ENCODE measurements around the gene LMNTD1. TPM values are rescaled to one million over a fixed set of nuclear protein-coding genes. Genes with fewer than 3 reads are reported as not detected.
"Not testable (repeated sequence)": the region's sequence is repeated elsewhere in the genome, so short reads cannot be mapped to it uniquely, and the experiment has no call there.

Gene LMNTD1
- total RNA-seq, 2 experiments from 2014 or later = not detected

DNA sequence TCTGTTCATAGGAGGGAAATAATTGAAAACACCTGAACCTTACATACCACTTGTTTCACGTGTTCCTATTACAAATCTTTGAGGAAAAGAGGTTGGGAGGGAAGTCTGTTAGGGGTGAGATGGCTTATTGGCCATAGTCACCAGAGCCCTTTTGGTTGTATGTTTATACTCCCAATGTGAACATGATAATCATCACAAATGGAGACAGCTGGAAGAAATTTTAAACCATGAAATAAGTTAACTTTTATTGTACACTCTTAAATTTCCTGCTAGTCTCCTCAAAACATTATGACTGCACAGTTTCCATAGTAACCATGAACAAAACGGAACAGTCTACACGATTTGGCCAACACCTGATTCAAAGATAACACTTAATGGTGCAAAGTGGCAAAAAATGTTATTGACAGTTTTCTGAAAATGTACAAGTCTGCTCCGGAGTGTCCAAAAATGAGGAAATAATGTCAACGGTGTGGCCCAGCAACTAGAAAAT lies 56.9 kb downstream of the LMNTD1 start:
- H3K4me1 Mint-ChIP-seq = no peaks in the 10 kb centered on the region
- no peak overlapping the region for H3K4me3 Mint-ChIP-seq
- H3K9me3 Mint-ChIP-seq = peaks cover 6% of the 10 kb centered on the region
- ChIA-PET CTCF (no interaction called here), POLR2A (no interaction called here)
- no peak overlapping the region for H3K27ac Mint-ChIP-seq
- no peaks in the 10 kb centered on the region for H3K36me3 Mint-ChIP-seq (ENCODE audit: low read depth)
- H3K27me3 Mint-ChIP-seq = no peaks in the 10 kb centered on the region
- DNase-seq = no peak

DNA sequence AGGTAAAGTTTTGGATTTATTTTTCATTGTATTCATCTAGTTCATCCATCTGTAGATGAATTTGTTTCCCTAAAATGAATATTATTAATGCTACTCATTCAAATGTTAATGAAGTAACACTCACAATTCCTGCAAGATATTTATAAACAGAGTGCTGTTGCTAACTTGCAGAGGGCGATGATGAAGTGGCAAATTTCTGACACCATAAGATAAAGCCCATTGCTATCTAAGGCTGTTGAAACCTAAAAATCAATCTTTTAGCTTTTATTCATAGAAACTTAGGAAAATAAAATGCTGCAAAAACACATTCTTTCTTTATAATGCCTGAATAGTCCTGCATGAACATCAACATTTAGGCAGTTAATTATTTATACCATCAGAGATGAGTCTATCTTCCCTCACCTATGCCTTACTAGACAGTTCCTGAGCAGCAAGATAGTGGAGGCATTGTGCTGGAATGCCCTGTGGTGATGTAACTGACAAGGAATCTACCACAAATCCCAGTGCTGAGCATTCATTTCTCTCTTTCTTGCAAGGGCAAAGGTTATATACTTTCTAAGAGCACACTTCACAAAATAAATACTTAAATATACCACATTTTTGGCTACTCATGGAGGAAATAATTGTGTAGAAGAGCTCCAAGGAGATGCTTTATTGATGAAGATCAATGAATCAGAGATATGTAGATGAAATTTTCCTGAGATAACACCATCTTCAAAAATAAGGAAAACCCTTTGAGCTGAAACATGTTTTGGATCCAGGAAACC lies 57.6 kb downstream of the LMNTD1 start:
- POLR2A ChIA-PET = no interaction called here
- DNase-seq = no peak
- H3K27me3 Mint-ChIP-seq = no peaks in the 10 kb centered on the region
- H3K4me1 Mint-ChIP-seq = no peaks in the 10 kb centered on the region
- H3K4me3 Mint-ChIP-seq = no peak overlapping the region
- no peaks in the 10 kb centered on the region for H3K36me3 Mint-ChIP-seq (ENCODE audit: low read depth)
- no peak overlapping the region for H3K27ac Mint-ChIP-seq
- peaks cover 6% of the 10 kb centered on the region for H3K9me3 Mint-ChIP-seq
- CTCF ChIA-PET = no interaction called here

DNA sequence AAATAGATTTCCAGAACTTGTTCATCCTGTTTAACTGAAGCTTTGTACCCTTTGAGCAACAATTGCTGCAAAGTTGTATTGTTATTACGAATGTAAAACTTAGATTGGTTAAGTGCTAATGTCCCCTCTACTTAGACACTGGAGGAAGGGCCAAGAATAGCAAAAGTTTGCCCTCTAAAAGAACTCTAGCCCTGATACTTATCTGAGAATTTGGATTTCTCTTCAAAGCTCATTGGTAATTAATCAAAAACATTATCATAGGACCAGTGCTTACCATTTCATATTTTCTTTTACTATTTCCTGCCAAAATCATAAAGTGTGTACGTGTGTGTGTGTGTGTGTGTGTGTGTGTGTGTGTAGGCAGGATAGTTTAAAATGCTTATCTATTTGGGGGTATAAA lies 58.2 kb downstream of the LMNTD1 start:
- CTCF ChIA-PET = no interaction called here
- no peak overlapping the region for H3K4me3 Mint-ChIP-seq
- no peaks in the 10 kb centered on the region for H3K27me3 Mint-ChIP-seq
- H3K27ac Mint-ChIP-seq = no peak overlapping the region
- DNase-seq = no peak
- peaks cover 2% of the 10 kb centered on the region for H3K4me1 Mint-ChIP-seq
- POLR2A ChIA-PET = no interaction called here
- peaks cover 6% of the 10 kb centered on the region for H3K9me3 Mint-ChIP-seq
- H3K36me3 Mint-ChIP-seq (ENCODE audit: low read depth) = no peaks in the 10 kb centered on the region

DNA sequence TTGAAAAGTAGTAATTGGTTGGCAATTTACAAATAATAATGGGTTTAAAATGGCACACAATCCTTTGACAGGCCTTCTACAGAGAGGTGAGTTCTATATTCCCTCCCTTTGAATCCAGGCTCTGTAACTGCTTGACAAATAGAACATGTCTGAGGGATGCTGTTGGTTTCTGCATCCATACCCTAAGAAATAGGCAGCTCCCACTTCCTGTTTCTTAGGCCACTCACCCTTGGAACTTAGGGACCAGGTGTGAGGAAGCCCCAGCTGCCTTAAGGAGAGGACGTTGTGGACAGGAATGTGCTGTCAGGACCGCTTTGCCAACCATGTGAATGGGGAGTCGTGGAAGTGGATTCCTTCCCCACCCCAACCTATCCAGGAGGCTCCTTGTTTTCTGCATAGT lies 59.4 kb downstream of the LMNTD1 start:
- Mint-ChIP-seq H3K27me3 (no peaks in the 10 kb centered on the region), H3K4me1 (peaks cover 3% of the 10 kb centered on the region), H3K36me3 (ENCODE audit: low read depth) (no peaks in the 10 kb centered on the region), H3K27ac (no peak overlapping the region), H3K4me3 (no peak overlapping the region), H3K9me3 (peaks cover 6% of the 10 kb centered on the region)
- ChIA-PET POLR2A (no interaction called here), CTCF (no interaction called here)
- no peak for DNase-seq

DNA sequence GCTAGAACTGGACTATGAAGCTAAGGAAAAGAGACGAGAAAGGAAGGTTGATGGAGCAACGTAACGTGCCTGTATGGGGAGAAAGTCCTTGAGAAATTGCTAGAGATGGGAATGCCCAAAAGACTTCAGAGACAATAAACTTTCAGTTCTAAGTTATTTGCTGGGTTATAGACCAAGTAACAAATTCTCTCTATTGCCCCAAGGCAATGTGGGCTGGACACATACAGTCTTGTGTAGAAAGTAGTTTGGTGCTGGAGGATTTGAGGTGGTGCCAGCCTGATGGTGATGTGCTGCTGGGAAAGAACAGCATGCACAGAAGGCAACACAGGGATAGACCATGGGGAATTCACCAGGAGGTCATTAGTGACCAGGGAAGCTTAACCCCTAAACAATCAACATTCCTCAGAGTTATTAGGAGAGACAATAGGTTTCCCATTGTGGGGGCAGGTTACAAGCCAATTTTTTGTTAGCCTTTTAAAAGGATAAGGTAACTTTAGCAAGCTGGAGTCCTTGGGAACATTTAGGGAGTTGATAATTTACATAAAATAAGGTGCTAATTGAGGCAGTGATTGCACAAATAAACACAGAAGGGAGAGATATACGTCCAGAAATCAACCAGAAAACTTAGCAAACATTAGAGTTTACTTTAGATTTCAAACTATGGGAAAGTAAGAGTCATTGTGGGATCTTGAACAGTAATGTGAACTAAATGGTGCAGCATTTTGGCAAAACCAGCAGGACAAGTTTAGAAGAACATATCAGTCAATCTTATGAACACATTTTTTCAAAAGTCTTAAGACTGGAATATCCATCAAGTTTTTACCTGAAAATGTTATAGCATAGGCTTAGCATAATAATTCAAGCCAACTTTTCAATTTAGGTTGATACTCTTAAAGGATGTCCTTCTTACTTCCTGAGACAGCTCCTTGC lies 61.4 kb downstream of the LMNTD1 start:
- H3K27ac Mint-ChIP-seq = no peak overlapping the region
- H3K9me3 Mint-ChIP-seq = peaks cover 1% of the 10 kb centered on the region
- POLR2A ChIA-PET = no interaction called here
- no peak for DNase-seq
- no peak overlapping the region for H3K4me3 Mint-ChIP-seq
- H3K4me1 Mint-ChIP-seq = peaks cover 3% of the 10 kb centered on the region
- H3K27me3 Mint-ChIP-seq = no peaks in the 10 kb centered on the region
- CTCF ChIA-PET = interaction anchor here (0.6 kb wide), 1 partner anchor 110 kb away, joined by 3 read pairs; no protein-coding TSS in a partner anchor
- no peaks in the 10 kb centered on the region for H3K36me3 Mint-ChIP-seq (ENCODE audit: low read depth)

DNA sequence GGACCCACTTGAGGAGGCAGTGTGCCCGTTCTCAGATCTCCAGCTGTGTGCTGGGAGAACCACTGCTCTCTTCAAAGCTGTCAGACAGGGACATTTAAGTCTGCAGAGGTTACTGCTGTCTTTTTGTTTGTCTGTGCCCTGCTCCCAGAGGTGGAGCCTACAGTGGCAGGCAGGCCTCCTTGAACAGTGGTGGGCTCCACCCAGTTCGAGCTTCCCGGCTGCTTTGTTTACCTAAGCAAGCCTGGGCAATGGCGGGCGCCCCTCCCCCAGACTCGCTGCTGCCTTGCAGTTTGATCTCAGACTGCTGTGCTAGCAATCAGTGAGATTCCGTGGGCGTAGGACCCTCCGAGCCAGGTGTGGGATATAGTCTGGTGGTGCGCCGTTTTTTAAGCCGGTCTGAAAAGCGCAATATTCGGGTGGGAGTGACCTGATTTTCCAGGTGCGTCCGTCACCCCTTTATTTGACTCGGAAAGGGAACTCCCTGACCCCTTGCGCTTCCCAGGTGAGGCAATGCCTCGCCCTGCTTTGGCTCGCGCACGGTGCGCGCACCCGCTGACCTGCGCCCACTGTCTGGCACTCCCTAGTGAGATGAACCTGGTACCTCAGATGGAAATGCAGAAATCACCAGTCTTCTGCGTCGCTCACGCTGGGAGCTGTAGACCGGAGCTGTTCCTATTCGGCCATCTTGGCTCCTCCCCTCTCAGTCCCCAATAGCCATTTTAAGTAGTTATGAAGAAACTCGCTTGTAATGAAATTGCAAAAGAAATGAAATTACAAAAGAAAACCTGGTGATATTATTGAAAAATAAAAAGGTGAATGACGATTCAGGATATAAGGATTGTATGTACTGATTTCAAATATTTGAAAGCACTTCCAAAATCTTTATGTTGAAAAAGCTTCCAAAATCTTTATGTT lies 63.9 kb downstream of the LMNTD1 start:
- H3K4me1 Mint-ChIP-seq, CTCF ChIA-PET, H3K9me3 Mint-ChIP-seq: not testable (repeated sequence)

DNA sequence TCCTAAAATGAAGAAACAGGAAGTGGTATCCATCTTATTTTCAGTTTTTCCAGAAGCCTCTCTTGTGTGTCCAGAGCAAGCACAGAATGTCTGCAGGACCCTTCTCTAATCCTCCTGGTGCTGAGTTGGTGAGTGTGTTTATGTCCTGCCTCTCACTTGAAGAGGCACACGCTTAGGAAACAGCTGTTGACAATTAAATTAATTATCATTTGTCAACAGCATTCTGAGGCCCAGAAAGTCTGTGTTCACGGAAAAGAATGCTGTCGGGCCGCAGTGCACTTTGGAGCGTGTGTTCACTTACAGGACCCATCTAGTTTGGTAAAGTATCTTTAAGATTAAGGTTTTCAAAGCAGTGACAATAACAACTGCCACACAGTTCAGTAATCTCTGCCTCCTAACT lies 70.5 kb downstream of the LMNTD1 start:
- POLR2A ChIA-PET = no interaction called here
- no peak overlapping the region for H3K27ac Mint-ChIP-seq
- DNase-seq = no peak
- CTCF ChIA-PET = interaction anchor here (0.6 kb wide), 1 partner anchor 251 kb away, joined by 3 read pairs; no protein-coding TSS in a partner anchor
- no peaks in the 10 kb centered on the region for H3K36me3 Mint-ChIP-seq (ENCODE audit: low read depth)
- H3K4me3 Mint-ChIP-seq = no peak overlapping the region
- H3K27me3 Mint-ChIP-seq = no peaks in the 10 kb centered on the region
- H3K9me3 Mint-ChIP-seq = no peaks in the 10 kb centered on the region
- no peaks in the 10 kb centered on the region for H3K4me1 Mint-ChIP-seq

More for the DNA sequence above, 63.9 kb downstream of the LMNTD1 start:
- H3K36me3 Mint-ChIP-seq (ENCODE audit: low read depth); DNase-seq; H3K27me3 Mint-ChIP-seq; H3K27ac Mint-ChIP-seq; POLR2A ChIA-PET; H3K4me3 Mint-ChIP-seq: not testable (repeated sequence)

DNA sequence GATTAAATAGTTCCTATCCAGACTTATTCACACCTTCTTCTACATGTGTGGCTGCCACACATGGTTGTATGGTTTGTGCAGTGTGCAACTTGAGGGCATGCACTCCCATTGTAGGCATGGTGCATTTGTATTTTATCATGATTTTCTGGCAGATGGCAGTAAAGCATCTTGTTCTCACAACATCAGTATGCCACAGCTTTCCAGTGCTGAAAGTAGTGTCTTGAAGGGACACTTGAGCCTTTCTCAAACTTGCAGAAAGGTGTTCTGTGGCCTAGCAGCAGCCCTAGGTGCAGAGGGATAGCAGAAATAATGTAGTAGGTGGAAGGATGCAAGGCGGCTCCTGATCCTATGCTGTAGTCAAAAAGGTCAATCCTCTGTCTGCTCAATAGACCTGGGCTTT lies 72.9 kb downstream of the LMNTD1 start:
- ChIA-PET POLR2A (no interaction called here), CTCF (no interaction called here)
- no peaks in the 10 kb centered on the region for H3K27me3 Mint-ChIP-seq
- H3K9me3 Mint-ChIP-seq = no peaks in the 10 kb centered on the region
- no peak overlapping the region for H3K4me3 Mint-ChIP-seq
- H3K36me3 Mint-ChIP-seq (ENCODE audit: low read depth) = no peaks in the 10 kb centered on the region
- no peak for DNase-seq
- no peak overlapping the region for H3K27ac Mint-ChIP-seq
- H3K4me1 Mint-ChIP-seq = no peaks in the 10 kb centered on the region

DNA sequence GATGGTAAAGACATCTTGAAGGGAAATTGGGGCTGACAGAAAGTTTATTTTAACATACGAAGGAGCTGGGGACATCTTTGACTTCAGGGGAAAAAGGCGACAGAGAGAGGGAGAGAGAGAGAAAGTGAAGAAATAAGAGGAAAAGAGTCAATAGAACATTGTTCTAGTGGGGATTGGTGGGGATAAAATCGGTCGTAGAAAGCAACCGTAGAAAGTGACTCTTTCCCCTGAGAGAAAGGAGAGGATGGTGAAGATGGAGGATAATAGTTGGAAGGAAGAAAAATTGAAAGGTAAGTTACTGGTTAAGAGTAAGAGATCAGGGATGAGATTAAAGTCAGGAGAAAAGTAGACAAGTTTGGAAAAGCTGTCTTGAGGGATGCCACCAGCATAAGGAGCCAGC lies 75.9 kb downstream of the LMNTD1 start:
- ChIA-PET CTCF (no interaction called here), POLR2A (no interaction called here)
- DNase-seq = no peak
- H3K4me3 Mint-ChIP-seq = no peak overlapping the region
- H3K27ac Mint-ChIP-seq = no peak overlapping the region
- H3K4me1 Mint-ChIP-seq = no peaks in the 10 kb centered on the region
- H3K27me3 Mint-ChIP-seq = no peaks in the 10 kb centered on the region
- no peaks in the 10 kb centered on the region for H3K9me3 Mint-ChIP-seq
- H3K36me3 Mint-ChIP-seq (ENCODE audit: low read depth) = no peaks in the 10 kb centered on the region

DNA sequence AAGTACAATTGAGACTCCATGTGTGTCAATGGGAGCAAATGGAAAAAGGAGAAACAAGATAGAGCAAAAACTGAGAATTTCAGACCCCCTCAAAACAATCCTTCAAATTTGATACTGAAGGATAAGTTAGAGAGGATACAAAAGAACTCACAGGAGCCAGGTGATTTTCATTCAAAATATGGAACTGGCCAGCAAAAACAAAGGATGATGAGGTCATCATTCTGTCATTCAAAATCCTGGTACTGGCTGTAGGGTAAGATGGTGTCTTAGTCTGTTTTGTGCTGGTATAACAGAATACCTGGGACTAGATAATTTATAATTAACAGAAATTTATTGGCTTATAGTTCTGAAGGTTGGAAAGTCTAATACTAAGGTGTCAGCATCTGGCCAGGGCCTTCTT lies 80.6 kb downstream of the LMNTD1 start:
- no peak for DNase-seq
- Mint-ChIP-seq H3K9me3 (no peaks in the 10 kb centered on the region), H3K4me1 (no peaks in the 10 kb centered on the region), H3K36me3 (ENCODE audit: low read depth) (no peaks in the 10 kb centered on the region), H3K27ac (no peak overlapping the region), H3K27me3 (no peaks in the 10 kb centered on the region), H3K4me3 (no peak overlapping the region)
- ChIA-PET CTCF (no interaction called here), POLR2A (no interaction called here)

DNA sequence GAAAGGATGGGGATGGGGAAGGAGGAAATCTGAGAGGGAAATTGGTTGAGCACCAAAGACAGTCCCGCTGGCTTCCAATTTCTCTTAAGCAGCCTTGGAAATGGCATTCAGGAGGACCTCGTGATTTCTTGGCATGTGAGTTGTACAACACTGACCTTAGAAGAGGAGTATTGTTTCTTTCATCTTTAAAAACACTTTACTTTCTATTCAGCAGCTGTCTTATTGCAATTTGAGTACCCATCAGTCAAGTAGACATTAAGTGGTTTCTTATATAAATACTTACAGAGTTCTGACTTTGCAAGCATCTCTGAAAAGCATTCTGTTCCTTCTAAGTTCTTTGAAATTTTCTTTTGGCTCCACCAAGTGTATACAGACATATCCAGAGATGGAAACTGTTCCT lies 83.2 kb downstream of the LMNTD1 start:
- Mint-ChIP-seq H3K4me3 (no peak overlapping the region), H3K4me1 (no peaks in the 10 kb centered on the region), H3K9me3 (no peaks in the 10 kb centered on the region), H3K27me3 (no peaks in the 10 kb centered on the region), H3K36me3 (ENCODE audit: low read depth) (no peaks in the 10 kb centered on the region), H3K27ac (no peak overlapping the region)
- ChIA-PET CTCF (no interaction called here), POLR2A (no interaction called here)
- DNase-seq = no peak

DNA sequence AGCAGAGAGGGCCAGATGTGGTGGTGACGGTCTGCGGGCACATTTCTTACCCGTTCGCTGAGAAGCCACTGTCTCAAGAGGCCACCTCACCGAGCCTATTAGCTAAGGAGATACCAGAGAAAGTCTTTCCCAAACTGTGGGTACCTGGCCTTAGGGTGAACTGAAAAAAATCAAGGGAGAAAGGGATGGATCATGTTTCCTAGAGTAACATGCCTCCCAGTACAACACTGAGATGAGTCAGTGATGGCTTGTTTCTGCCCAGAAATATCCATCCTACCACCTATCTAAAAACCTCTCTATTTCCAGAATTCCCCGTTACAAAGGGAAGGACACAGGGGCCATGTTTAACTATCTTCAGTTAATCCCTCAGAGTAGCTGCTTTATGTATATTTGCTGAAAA lies 83.7 kb downstream of the LMNTD1 start:
- ChIA-PET POLR2A (no interaction called here), CTCF (no interaction called here)
- no peak for DNase-seq
- no peaks in the 10 kb centered on the region for H3K27me3 Mint-ChIP-seq
- no peak overlapping the region for H3K4me3 Mint-ChIP-seq
- H3K27ac Mint-ChIP-seq = no peak overlapping the region
- H3K9me3 Mint-ChIP-seq = no peaks in the 10 kb centered on the region
- no peaks in the 10 kb centered on the region for H3K36me3 Mint-ChIP-seq (ENCODE audit: low read depth)
- H3K4me1 Mint-ChIP-seq = no peaks in the 10 kb centered on the region

DNA sequence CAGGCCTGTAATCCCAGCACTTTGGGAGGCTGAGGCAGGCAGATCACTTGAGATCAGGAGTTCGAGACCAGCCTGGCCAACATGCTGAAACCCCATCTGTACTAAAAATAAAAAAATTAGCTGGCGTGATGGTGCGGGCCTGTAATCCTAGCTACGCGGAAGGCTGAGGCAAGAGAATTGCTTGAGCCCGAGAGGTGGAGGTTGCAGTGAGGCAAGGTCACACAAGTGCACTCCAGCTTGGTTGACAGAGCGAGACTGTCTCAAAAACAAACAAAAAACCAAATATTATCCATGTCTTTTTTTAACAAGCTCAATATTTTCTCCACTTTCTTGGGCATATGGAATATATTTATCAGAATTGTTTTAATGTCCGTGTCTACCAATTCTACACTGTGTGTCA lies 89.6 kb downstream of the LMNTD1 start:
- Mint-ChIP-seq H3K27ac (no peak overlapping the region), H3K27me3 (no peaks in the 10 kb centered on the region), H3K4me1 (no peaks in the 10 kb centered on the region), H3K9me3 (no peaks in the 10 kb centered on the region), H3K4me3 (no peak overlapping the region), H3K36me3 (ENCODE audit: low read depth) (no peaks in the 10 kb centered on the region)
- no peak for DNase-seq
- ChIA-PET POLR2A (no interaction called here), CTCF (no interaction called here)
